IPS-18c (cell line): Measurements from ENCODE around the gene SMCO1.
"Not testable (repeated sequence)": the region's sequence is repeated elsewhere in the genome, so short reads cannot be mapped to it uniquely, and the experiment has no call there.

Source experiments
- H3K4me3 ChIP-seq: 2 replicates; pipeline ENCODE4 v1.7.0; 2013; ENCODE audit warnings: low read depth, mild to moderate bottlenecking, low read length, moderate library complexity; ENCODE audit not compliant: insufficient read depth
- H3K9me3 ChIP-seq: one replicate; pipeline ENCODE4 v1.6.1; 2013; ENCODE audit warnings: mild to moderate bottlenecking, low read length, moderate library complexity; ENCODE audit not compliant: control insufficient read depth, insufficient read depth

SMCO1 gene

GRCh38 chr3:196514913-196515621, at the start of gene SMCO1:
Gene SMCO1, minus strand, starts transcription at chr3:196515346. Its CDS starts 137 bp downstream, at chr3:196515209.
- Histone ChIP-seq H3K9me3 (peaks cover 13% of the 10 kb centered on the region), H3K4me3 (no peak within 1 kb of the TSS)

GRCh38 chr3:196563721-196564225, 48.6 kb upstream of the SMCO1 start:
- H3K9me3 ChIP-seq: no peaks in the 10 kb centered on the region
- H3K4me3 ChIP-seq: no peak overlapping the region

GRCh38 chr3:196559826-196560225, 44.7 kb upstream of the SMCO1 start:
- H3K9me3 ChIP-seq: no peaks in the 10 kb centered on the region
- no peak overlapping the region for H3K4me3 ChIP-seq

DNA sequence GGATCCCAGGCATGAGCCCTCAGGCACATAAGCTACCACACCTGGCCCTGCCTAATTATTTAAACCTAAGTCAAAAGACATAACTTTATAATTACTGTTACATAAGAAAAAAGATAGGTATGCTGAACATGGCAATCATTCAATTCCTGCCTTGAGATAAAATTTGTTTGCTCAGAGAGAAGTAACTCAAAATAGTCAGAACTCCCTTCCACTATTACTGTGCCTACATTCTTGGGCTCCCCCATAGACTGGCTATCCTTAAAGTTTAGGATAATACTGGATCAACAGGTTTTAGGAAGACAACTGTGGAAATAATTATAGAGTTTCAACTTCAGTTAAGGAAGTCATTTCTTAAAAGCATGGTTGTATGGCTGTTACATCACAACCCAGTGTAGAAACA, 43.3 kb upstream of the SMCO1 start:
- H3K9me3 ChIP-seq: no peaks in the 10 kb centered on the region
- no peak overlapping the region for H3K4me3 ChIP-seq

GRCh38 chr3:196557236-196557635, 42.1 kb upstream of the SMCO1 start:
- Histone ChIP-seq H3K9me3 (no peaks in the 10 kb centered on the region), H3K4me3 (no peak overlapping the region)

DNA sequence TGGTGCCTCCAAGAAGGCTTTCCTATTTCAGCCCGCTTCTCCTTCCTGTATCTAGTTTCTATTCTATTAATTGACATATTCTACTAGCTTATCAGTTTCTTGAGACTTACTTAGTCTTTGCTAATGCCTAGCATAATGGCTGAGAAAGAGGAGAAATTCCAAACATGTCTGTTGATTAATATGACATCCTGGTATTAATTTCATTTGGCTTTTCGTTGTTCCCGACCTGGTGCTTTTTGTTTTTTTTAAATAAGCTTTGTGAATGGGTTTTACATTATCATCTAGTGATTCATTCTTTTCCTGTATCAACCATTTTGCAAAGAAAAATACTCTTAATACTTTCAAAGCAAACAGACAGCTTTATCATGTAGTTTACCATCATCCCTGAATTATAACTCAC, 40.1 kb upstream of the SMCO1 start:
- Histone ChIP-seq H3K9me3 (peaks cover 5% of the 10 kb centered on the region), H3K4me3 (no peak overlapping the region)

- H3K4me3 ChIP-seq: no peak overlapping the region
- H3K9me3 ChIP-seq: peaks cover 12% of the 10 kb centered on the region
Measured at GRCh38 chr3:196554205-196554604, 39.1 kb upstream of the SMCO1 start.

GRCh38 chr3:196553551-196553950, 38.4 kb upstream of the SMCO1 start:
- H3K9me3 ChIP-seq: peaks cover 15% of the 10 kb centered on the region

GRCh38 chr3:196552253-196552652, 37.1 kb upstream of the SMCO1 start:
- no peak overlapping the region for H3K4me3 ChIP-seq

More at GRCh38 chr3:196553551-196553950, 38.4 kb upstream of the SMCO1 start:
- no peak overlapping the region for H3K4me3 ChIP-seq

DNA sequence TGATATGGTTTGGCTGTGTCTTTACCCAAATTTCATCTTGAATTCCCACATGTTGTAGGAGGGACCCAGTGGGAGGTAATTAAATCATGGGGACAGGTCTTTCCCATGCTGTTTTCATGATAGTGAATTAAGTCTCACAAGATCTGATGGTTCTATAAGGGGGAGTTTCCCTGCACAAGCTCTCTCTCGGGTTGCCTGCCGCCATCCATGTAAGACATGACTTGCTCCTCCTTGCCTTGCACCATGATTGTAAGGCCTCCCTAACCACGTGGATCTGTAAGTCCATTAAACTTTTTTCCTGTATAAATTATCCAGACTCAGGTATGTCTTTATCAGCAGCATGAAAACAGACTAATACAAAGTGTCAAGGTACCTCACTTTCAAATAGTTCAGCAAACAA, 35.0 kb upstream of the SMCO1 start:
- H3K9me3 ChIP-seq: peaks cover 15% of the 10 kb centered on the region
- not testable (repeated sequence) for H3K4me3 ChIP-seq

More at GRCh38 chr3:196552253-196552652, 37.1 kb upstream of the SMCO1 start:
- peaks cover 15% of the 10 kb centered on the region for H3K9me3 ChIP-seq

GRCh38 chr3:196549312-196549711, 34.2 kb upstream of the SMCO1 start:
- not testable (repeated sequence) for H3K4me3 ChIP-seq
- peaks cover 15% of the 10 kb centered on the region for H3K9me3 ChIP-seq

GRCh38 chr3:196547067-196547466, 31.9 kb upstream of the SMCO1 start:
- H3K4me3 ChIP-seq: no peak overlapping the region
- peaks cover 15% of the 10 kb centered on the region for H3K9me3 ChIP-seq

- H3K9me3 ChIP-seq: peaks cover 13% of the 10 kb centered on the region
Measured at GRCh38 chr3:196546537-196546936, 31.4 kb upstream of the SMCO1 start.

GRCh38 chr3:196544491-196544992, 29.4 kb upstream of the SMCO1 start:
- H3K4me3 ChIP-seq: no peak overlapping the region
- H3K9me3 ChIP-seq: peaks cover 4% of the 10 kb centered on the region

More at GRCh38 chr3:196546537-196546936, 31.4 kb upstream of the SMCO1 start:
- no peak overlapping the region for H3K4me3 ChIP-seq

GRCh38 chr3:196541684-196542445, 26.7 kb upstream of the SMCO1 start:
- no peaks in the 10 kb centered on the region for H3K9me3 ChIP-seq

DNA sequence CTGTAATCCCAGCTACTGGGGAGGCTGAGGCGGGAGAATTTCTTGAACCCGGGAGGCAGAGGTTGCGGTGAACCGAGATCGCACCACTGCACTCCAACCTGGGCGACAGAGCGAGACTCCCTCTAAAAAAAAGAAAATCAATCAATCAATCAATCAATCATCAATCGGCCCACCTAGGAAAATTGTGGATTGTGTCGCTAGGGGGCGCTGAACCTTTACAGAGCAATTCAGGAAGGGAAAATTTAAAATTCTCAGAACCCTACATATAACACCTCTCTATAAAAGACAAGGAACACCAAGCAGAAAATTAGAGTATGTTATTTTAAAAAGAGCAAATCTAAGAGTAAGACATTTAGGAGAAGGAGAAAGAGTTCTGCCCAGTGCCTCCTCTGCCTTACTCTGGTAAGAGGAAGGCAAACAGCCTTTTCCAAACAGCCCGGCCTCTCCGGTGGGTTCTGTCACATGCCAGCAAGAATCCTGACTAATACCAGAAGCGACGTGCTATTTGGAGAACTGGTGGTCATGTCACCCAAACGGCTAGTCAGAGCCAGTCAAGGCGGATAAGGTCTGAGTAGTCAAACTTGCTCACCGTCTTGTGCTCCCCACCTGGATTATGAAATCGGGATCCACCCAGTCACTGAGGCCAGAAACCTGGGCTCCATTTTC, 22.3 kb upstream of the SMCO1 start:
- no peak overlapping the region for H3K4me3 ChIP-seq
- no peaks in the 10 kb centered on the region for H3K9me3 ChIP-seq

More at GRCh38 chr3:196541684-196542445, 26.7 kb upstream of the SMCO1 start:
- no peak overlapping the region for H3K4me3 ChIP-seq

DNA sequence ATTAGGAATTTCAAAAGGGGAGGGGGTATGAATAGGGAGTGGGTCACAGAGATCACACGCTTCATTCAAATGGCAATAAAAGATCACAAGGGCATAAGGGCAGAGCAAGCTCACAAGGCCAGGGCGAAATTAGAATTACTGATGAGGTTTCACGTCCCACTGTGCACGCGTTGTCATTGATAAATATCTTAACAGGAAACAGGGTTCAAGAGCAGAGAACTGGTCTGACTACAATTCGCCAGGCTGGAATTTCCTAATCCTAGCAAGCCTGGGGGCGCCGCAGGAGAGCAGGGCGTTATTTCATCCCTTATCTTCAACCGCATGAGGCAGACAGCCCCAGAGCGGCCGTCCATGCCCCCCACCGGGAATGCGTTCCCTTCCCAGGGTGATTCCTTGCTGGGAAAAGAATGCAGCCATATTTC, 18.1 kb upstream of the SMCO1 start:
- no peak overlapping the region for H3K4me3 ChIP-seq
- no peaks in the 10 kb centered on the region for H3K9me3 ChIP-seq
